ENCODE data around the gene PLD4.

GRCh38 chr14:104974665-104975390, 50.1 kb downstream of the PLD4 start:
- TF ChIP-seq KDM1A (IDR thresholded peaks at IDR 0.05; ENCODE audit: borderline replicate concordance, low read length): no peak
- no peak for TF ChIP-seq POLR2A (IDR thresholded peaks at IDR 0.05; ENCODE audit: control extremely low read depth in 1 of 2, low read depth in 2 of 2, low read length in 2 of 2)
- TF ChIP-seq EP300 (IDR thresholded peaks at IDR 0.05; ENCODE audit: borderline replicate concordance in 1 of 2, low read depth in 2 of 2, low read length in 2 of 2): no peak
- no peak for TF ChIP-seq POLR2AphosphoS5 (IDR thresholded peaks at IDR 0.05; ENCODE audit: low read depth, low read length)
- TF ChIP-seq EZH2 (IDR thresholded peaks at IDR 0.05; ENCODE audit: low read depth, low read length, severe bottlenecking): no peak

All from H1 (cell line).